ENCODE data around the gene CCDC169.
"Not testable (repeated sequence)": the region's sequence is repeated elsewhere in the genome, so short reads cannot be mapped to it uniquely, and the experiment has no call there.

The CCDC169 gene

GRCh38 chr13:36297366-36298338, at the start of gene CCDC169:
CCDC169 (minus strand) TSS chr13:36297814; CDS start chr13:36297719, 95 bp downstream.
- DNase-seq: peak; percentile 69

GRCh38 chr13:36346222-36347083, 48.8 kb upstream of the CCDC169 start, which contains the start of gene SPART:
SPART (minus strand) TSS chr13:36346394; CDS start chr13:36335830, 10,564 bp downstream.
- peak; percentile 88 for DNase-seq

DNA sequence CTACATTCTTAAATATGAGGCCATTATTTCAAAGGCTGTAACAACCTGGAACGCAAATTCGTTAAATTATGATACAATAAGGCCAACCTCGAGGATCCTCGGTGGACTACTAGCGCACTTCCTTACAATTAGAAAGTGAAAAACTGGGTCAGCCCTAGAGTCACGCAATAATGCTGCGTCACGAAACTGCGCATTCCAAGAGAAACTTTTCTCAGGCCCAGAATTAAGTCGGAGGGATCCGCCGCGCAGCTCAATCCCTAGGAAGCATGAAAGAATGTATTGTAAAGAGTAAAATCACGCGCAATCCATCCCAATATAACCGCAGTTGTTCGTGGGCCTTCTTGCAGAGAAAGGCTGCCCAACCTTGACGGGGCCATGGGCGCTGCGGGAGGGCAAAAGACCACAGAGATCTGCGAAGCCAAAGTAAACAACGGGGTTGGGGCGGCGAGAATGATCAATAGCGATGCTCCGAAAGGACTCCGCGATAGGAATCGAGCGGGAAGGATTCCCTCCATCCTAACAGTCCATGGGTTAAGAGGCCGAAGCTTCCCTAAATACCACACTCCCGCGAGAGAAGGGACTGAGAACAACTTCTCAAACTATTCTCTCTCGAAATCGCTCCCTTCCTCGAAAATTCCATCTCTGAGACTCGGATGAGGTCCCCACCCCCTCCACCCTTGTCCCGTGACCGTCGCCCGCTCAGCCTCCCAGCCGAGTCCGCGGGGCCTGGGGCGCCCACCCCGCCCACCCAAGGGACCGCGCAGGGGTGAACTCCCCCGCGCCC, 48.0 kb upstream of the CCDC169 start:
- DNase-seq: peak; percentile 72

- peak; percentile 64 for DNase-seq
These were observed 47.3 kb upstream of the CCDC169 start for GRCh38 chr13:36344886-36345437.

- DNase-seq: peak; percentile 37
These were observed 46.6 kb upstream of the CCDC169 start for GRCh38 chr13:36344173-36344572.

DNA sequence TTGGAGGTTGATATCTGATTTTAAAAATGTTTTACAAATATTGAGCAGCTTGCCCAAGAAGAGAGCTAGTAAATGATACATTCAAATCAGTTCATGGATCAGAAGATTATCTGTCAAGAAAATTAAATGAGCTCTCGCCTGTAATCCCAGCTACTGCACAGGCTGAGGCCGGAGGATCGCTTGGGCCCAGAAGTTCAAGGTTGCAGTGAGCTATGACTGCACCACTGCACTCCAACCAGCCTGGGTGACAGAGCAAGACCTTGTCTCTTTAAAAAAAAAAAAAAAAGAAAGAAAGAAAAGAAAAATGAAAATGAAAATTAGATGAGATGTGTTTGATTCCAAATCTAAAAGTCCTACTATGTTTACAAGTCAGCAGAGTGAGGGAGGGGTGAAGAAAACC, 46.2 kb upstream of the CCDC169 start:
- DNase-seq: no peak

- no peak for DNase-seq
These were observed 45.1 kb upstream of the CCDC169 start for GRCh38 chr13:36342715-36343114.

- DNase-seq: no peak
These were observed 44.1 kb upstream of the CCDC169 start for GRCh38 chr13:36341718-36342117.

- no peak for DNase-seq
These were observed 42.1 kb upstream of the CCDC169 start for GRCh38 chr13:36339600-36340155.

- no peak for DNase-seq
These were observed 40.5 kb upstream of the CCDC169 start for GRCh38 chr13:36337938-36338641.

- peak; percentile 4 for DNase-seq
These were observed 35.4 kb upstream of the CCDC169 start for GRCh38 chr13:36332986-36333385.

DNA sequence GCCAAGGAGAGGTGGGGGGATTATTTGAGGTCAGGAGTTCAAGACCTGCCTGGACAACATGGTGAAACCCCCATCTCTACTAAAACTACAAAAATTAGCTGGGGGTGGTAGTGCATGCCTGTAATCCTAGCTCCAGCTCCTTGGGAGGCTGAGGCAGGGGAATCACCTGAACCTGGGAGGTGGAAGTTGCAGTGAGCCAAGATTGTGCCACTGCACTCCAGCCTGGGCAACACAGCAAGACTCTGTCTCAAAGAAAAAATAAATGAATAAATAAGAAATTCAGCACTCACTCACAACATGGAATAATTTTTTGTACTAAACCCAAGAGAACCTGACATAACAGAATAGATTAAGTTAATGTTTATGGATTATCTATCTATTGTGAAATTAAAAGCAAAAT, 34.6 kb upstream of the CCDC169 start:
- DNase-seq: not testable (repeated sequence)

DNA sequence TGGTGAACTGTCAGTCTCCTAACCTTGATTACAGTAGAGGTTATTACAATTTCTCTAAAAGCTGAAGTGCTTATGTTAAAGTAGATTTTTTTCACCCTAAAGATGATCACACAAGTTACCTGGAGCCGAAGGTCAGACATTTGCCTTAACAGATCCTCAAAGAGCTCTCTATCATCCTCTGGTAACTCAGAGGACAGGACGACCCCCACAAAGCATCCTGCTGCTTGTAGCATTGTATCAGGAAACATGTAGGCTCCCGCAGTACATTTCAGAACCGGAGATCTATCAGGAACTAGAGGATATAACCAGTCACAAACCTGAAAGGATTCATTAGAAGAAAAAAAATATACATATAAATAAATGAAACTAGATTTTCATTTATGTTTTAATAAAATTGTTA, 33.7 kb upstream of the CCDC169 start:
- no peak for DNase-seq

DNA sequence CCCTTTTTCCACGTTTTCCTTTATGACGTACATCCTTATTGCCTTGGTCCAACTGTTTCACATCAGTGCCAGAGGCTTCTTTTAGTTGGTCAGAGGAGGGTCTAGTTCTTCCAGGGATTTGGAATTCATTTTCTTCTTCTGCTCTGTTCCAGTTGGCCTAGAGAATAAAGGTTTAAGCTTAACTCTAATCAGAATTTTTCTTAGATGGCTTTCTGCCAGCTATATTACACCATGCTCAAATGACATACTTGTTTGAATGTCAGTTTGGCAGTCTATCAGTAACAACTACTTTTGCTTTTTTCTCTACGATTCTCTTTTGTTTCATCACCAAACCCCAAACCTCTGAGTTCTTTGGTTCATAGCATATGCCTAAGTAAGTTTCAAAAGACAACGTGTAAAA, 31.7 kb upstream of the CCDC169 start:
- DNase-seq: no peak

- DNase-seq: no peak
These were observed 31.2 kb upstream of the CCDC169 start for GRCh38 chr13:36328821-36329220.

- no peak for DNase-seq
These were observed 28.3 kb upstream of the CCDC169 start for GRCh38 chr13:36325912-36326311.

- DNase-seq: not testable (repeated sequence)
These were observed 27.3 kb upstream of the CCDC169 start for GRCh38 chr13:36324881-36325280.

DNA sequence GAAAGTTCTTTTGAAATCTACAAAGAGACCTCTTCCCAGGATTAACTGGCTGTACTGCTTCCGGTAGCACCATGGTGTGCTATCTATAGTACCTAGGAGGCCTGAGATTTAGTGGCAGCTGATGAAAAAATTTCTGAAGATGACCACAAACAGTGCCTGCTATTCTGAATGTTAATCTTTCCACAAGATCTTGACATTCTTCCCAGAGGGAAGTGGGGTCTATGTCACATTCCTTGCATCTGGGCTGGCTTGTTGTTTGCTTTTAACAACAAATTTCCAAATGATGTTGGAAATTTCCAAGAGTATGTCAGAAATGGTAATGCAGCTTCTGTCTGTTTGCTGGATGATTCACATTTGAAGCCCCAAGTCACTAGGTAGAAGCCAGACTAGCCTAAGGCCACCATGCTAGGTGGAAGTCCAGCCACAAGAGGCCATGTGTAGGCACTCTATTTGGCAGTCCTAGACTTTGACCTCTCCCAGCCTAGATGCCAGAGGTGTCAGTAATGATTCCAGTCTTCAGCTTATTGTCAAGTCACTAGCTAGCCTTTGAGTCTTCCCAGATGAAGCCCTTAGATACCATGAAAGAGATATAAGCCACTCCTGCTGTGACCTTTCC, 26.4 kb upstream of the CCDC169 start:
- no peak for DNase-seq

- no peak for DNase-seq
These were observed 25.8 kb upstream of the CCDC169 start for GRCh38 chr13:36323408-36323807.

DNA sequence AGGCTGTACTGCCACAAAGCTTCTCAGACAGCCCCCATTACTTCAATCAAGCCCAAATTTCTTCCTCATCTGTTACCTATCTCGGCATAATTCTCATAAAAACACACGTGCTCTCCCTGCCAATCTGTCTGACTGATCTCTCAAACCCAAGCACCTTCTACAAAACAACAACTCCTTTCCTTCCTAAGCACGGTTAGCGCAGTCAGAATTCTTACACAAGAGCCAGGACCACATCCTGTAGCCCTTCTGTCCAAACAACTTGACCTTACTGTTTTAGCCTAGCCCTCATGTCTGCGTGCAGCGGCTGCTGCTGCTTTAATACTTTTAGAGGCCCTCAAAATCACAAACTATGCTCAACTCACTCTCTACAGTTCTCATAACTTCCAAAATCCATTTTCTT, 22.2 kb upstream of the CCDC169 start:
- not testable (repeated sequence) for DNase-seq
